DMS153 treated with DMSO at 0.1 percent for 48 hours (cell line): ENCODE results near the gene FSTL4.

Source experiments
- DNase-seq: peaks from one replicate; lab custom pipeline; 2025; ENCODE audit not compliant: unreplicated experiment; lab: John Stamatoyannopoulos, UW

FSTL4 gene

GRCh38 chr5:133433641-133434040 is 178.7 kb downstream of the FSTL4 start:
- DNase-seq: no peak

GRCh38 chr5:133432956-133433532 is 179.3 kb downstream of the FSTL4 start:
- DNase-seq: no peak

- no peak for DNase-seq
These were observed 180.9 kb downstream of the FSTL4 start for GRCh38 chr5:133431326-133431865.

GRCh38 chr5:133430095-133430494 is 182.2 kb downstream of the FSTL4 start:
- no peak for DNase-seq

GRCh38 chr5:133429046-133429445 is 183.3 kb downstream of the FSTL4 start:
- no peak for DNase-seq

- no peak for DNase-seq
These were observed 184.2 kb downstream of the FSTL4 start for GRCh38 chr5:133428072-133428660.

GRCh38 chr5:133427121-133427777 is 185.1 kb downstream of the FSTL4 start:
- DNase-seq: no peak

GRCh38 chr5:133426264-133426663 is 186.1 kb downstream of the FSTL4 start:
- no peak for DNase-seq

GRCh38 chr5:133425764-133426163 is 186.6 kb downstream of the FSTL4 start:
- no peak for DNase-seq

GRCh38 chr5:133425222-133425621 is 187.1 kb downstream of the FSTL4 start:
- DNase-seq: no peak

GRCh38 chr5:133423618-133424282 is 188.6 kb downstream of the FSTL4 start:
- no peak for DNase-seq

- DNase-seq: no peak
These were observed 189.2 kb downstream of the FSTL4 start for GRCh38 chr5:133423011-133423617.

- DNase-seq: no peak
These were observed 190.5 kb downstream of the FSTL4 start for GRCh38 chr5:133421806-133422205.

GRCh38 chr5:133421394-133421793 is 190.9 kb downstream of the FSTL4 start:
- DNase-seq: no peak

GRCh38 chr5:133420440-133421301 is 191.7 kb downstream of the FSTL4 start:
- DNase-seq: no peak

GRCh38 chr5:133415906-133416305 is 196.4 kb downstream of the FSTL4 start:
- DNase-seq: no peak

- no peak for DNase-seq
These were observed 196.8 kb downstream of the FSTL4 start for GRCh38 chr5:133415506-133415905.

- no peak for DNase-seq
These were observed 199.7 kb downstream of the FSTL4 start for GRCh38 chr5:133412661-133413060.

- DNase-seq: no peak
These were observed 202.0 kb downstream of the FSTL4 start for GRCh38 chr5:133410335-133410828.

- no peak for DNase-seq
These were observed 203.1 kb downstream of the FSTL4 start for GRCh38 chr5:133409210-133409674.
